Naive thymus-derived CD4-positive, alpha-beta T cell (primary cell): ENCODE results near the gene ASRGL1. TPM values are rescaled to one million over a fixed set of nuclear protein-coding genes. Genes with fewer than 3 reads are reported as not detected.
A peak's percentile ranks its signal among the peaks of the same experiment; 100 is the strongest.
"Not testable (repeated sequence)": the region's sequence is repeated elsewhere in the genome, so short reads cannot be mapped to it uniquely, and the experiment has no call there.

Source experiments
- ATAC-seq: fragments of 150-1000 bp; cut with Tn5 transposase; 2 replicates; pipeline ENCODE4 v1.10.0; 2021; ENCODE audit warnings: mild to moderate bottlenecking, moderate library complexity
- CTCF ChIA-PET: fragments of 350-600 bp; sonication (Branson Sonifier 250); formaldehyde crosslinking; loops from one replicate; lab custom pipeline; 2021; ENCODE audit warnings: antibody characterized with exemption; lab: Charles Lee
- POLR2A ChIA-PET: fragments of 350-600 bp; sonication (Branson Sonifier 250); formaldehyde crosslinking; loops from one replicate; lab custom pipeline; 2021; ENCODE audit warnings: antibody characterized with exemption, inconsistent platforms; lab: Charles Lee
- DNase-seq, 9 donors: peaks; one replicate each; pipeline versions ENCODE4 v3.0.0 to v3.0.0-alpha.2; 2020 to 2022; ENCODE audit warnings: mixed read lengths in 1 of 9
- H3K27ac ChIP-seq: one replicate; pipeline ENCODE4 v1.7.0; 2013; ENCODE audit warnings: mild to moderate bottlenecking, low read depth, low read length, moderate library complexity
- H3K27me3 ChIP-seq, 2 donors: one replicate each; pipeline ENCODE4 v1.7.0; 2013; ENCODE audit warnings: low read length in 2 of 2, mild to moderate bottlenecking in 2 of 2, moderate library complexity in 2 of 2; ENCODE audit not compliant: control insufficient read depth in 2 of 2, insufficient read depth in 2 of 2
- H3K36me3 ChIP-seq, 3 experiments: 1 replicate in 2 of 3; 2 replicates in 1 of 3; pipeline ENCODE4 v1.7.0; 2013; ENCODE audit warnings: low read length in 3 of 3, mild to moderate bottlenecking in 3 of 3, moderate library complexity in 1 of 3; ENCODE audit not compliant: insufficient read depth in 3 of 3, control insufficient read depth in 2 of 3
- H3K4me1 ChIP-seq, 2 donors: one replicate each; pipeline ENCODE4 v1.7.0; 2013; ENCODE audit warnings: low read length in 2 of 2, mild to moderate bottlenecking in 2 of 2, moderate library complexity in 1 of 2; ENCODE audit not compliant: control insufficient read depth in 2 of 2, insufficient read depth in 2 of 2
- H3K4me3 ChIP-seq: 2 replicates; pipeline ENCODE4 v1.7.0; 2013; ENCODE audit warnings: mild to moderate bottlenecking, low read length
- H3K9me3 ChIP-seq, 3 experiments: 1 replicate in 2 of 3; 2 replicates in 1 of 3; pipeline ENCODE4 v1.7.0; 2013; ENCODE audit warnings: low read length in 3 of 3; ENCODE audit not compliant: control insufficient read depth in 2 of 3
- H3K27ac Mint-ChIP-seq, 9 donors: one replicate each; pipeline ENCODE4 v1.8.0; 2020 to 2022; ENCODE audit warnings: mixed read lengths in 9 of 9, mild to moderate bottlenecking in 8 of 9, moderate library complexity in 5 of 9, inconsistent platforms in 2 of 9
- H3K27me3 Mint-ChIP-seq, 5 donors: one replicate each; pipeline ENCODE4 v1.8.0; 2021 to 2022; ENCODE audit warnings: mixed read lengths in 5 of 5, mild to moderate bottlenecking in 1 of 5
- H3K36me3 Mint-ChIP-seq, 5 donors: one replicate each; pipeline ENCODE4 v1.8.0; 2020 to 2022; ENCODE audit warnings: mixed read lengths in 5 of 5, mild to moderate bottlenecking in 3 of 5, inconsistent platforms in 1 of 5
- H3K4me1 Mint-ChIP-seq, 7 donors: one replicate each; pipeline ENCODE4 v1.8.0; 2020 to 2022; ENCODE audit warnings: mixed read lengths in 7 of 7, mild to moderate bottlenecking in 3 of 7, inconsistent platforms in 1 of 7
- H3K4me3 Mint-ChIP-seq, 10 donors: one replicate each; pipeline ENCODE4 v1.8.0; 2020 to 2022; ENCODE audit warnings: mild to moderate bottlenecking in 10 of 10, mixed read lengths in 10 of 10, moderate library complexity in 6 of 10, inconsistent platforms in 2 of 10
- H3K9me3 Mint-ChIP-seq, 11 donors: one replicate each; pipeline ENCODE4 v1.8.0; 2020 to 2022; ENCODE audit warnings: mixed read lengths in 11 of 11, mild to moderate bottlenecking in 4 of 11, inconsistent platforms in 1 of 11, moderate library complexity in 1 of 11
- intact Hi-C, 2 donors: fragments of 100-400 bp; cut with micrococcal nuclease; formaldehyde crosslinking; loops; one replicate each; pipeline ENCODE4 v1.15.1; 2023
- polyA plus RNA-seq, 2 donors: library from polyadenylated mRNA; unstranded; fragments of 300-500 nt; fragmentation: Illumina TruSeq; gene quantifications; one replicate each; pipeline ENCODE4 v1.2.3, GENCODE V29; 2021
- total RNA-seq, 6 experiments: library from RNA in 5 of 6; stranded (reverse) in 5 of 6; gene quantifications; 1 replicate in 5 of 6; 2 replicates in 1 of 6; pipeline ENCODE4 v1.2.3 and lab custom pipeline; 2021 to 2026

Gene ASRGL1
- total and polyA plus RNA-seq, 7 experiments from 2014 or later = 2.1 to 10.6 (median 4.2) TPM

GRCh38 chr11:62343646-62344190 lies 6.5 kb downstream of the ASRGL1 start:
- H3K27ac ChIP-seq, H3K4me3 Mint-ChIP-seq, H3K4me1 Mint-ChIP-seq, H3K4me3 ChIP-seq, H3K4me1 ChIP-seq, H3K36me3 Mint-ChIP-seq, H3K36me3 ChIP-seq, DNase-seq, H3K9me3 Mint-ChIP-seq, POLR2A ChIA-PET, ATAC-seq, H3K9me3 ChIP-seq, H3K27me3 ChIP-seq, H3K27ac Mint-ChIP-seq, intact Hi-C loops: not testable (repeated sequence)
- peaks cover 0 to 13% (median 0%) of the 10 kb centered on the region in 5 donors for H3K27me3 Mint-ChIP-seq
- CTCF ChIA-PET = interaction anchor here (0.6 kb wide), 1 partner anchor 34 kb away, joined by 3 read pairs; no protein-coding TSS in a partner anchor

- no peaks in the 10 kb centered on the region for H3K27me3 ChIP-seq
- Mint-ChIP-seq H3K36me3 (peaks cover 0 to 4% (median 0%) of the 10 kb centered on the region in 5 donors), H3K27ac (no peak overlapping the region), H3K9me3 (peaks cover 0 to 1% (median 0%) of the 10 kb centered on the region in 11 donors), H3K4me3 (no peak overlapping the region), H3K4me1 (peaks cover 0 to 5% (median 0%) of the 10 kb centered on the region in 7 donors), H3K27me3 (peaks cover 0 to 9% (median 0%) of the 10 kb centered on the region in 5 donors)
- DNase-seq = no peak
- ATAC-seq = peak; percentile 39
- no peak overlapping the region for H3K4me3 ChIP-seq
- no peaks in the 10 kb centered on the region for H3K4me1 ChIP-seq
- POLR2A ChIA-PET = no interaction called here
- intact Hi-C loops = no loop called here
- H3K27ac ChIP-seq = no peak overlapping the region
- no peaks in the 10 kb centered on the region for H3K9me3 ChIP-seq
- CTCF ChIA-PET = interaction anchor here (0.8 kb wide), 1 partner anchor 33 kb away, joined by 3 read pairs; no protein-coding TSS in a partner anchor
- no peaks in the 10 kb centered on the region for H3K36me3 ChIP-seq
Observed at GRCh38 chr11:62344210-62344609, 7.0 kb downstream of the ASRGL1 start.

GRCh38 chr11:62345861-62346260 lies 8.6 kb downstream of the ASRGL1 start:
- no peak overlapping the region for H3K4me3 Mint-ChIP-seq
- CTCF ChIA-PET = interaction anchor here (0.6 kb wide), 1 partner anchor 282 kb away, joined by 4 read pairs; no protein-coding TSS in a partner anchor
- no peak overlapping the region for H3K27ac ChIP-seq

GRCh38 chr11:62352355-62353336 lies 15.4 kb downstream of the ASRGL1 start:
- CTCF ChIA-PET = interaction anchor here (0.6 kb wide), 1 partner anchor 11 kb away, joined by 3 read pairs; no protein-coding TSS in a partner anchor
- ATAC-seq (no peak), DNase-seq (no peak)
- H3K36me3 ChIP-seq = no peaks in the 10 kb centered on the region
- intact Hi-C loops = no loop called here
- no peaks in the 10 kb centered on the region for H3K4me1 ChIP-seq
- H3K4me3 Mint-ChIP-seq = no peak overlapping the region
- H3K27ac ChIP-seq = no peak overlapping the region
- H3K9me3 Mint-ChIP-seq = peaks cover 0 to 1% (median 0%) of the 10 kb centered on the region in 11 donors
- H3K27me3 ChIP-seq = no peaks in the 10 kb centered on the region
- POLR2A ChIA-PET = no interaction called here
- peak overlapping the region in 2 of 9 donors; percentile 2 to 9 for H3K27ac Mint-ChIP-seq
- peaks cover 0 to 4% (median 0%) of the 10 kb centered on the region in 5 donors for H3K36me3 Mint-ChIP-seq
- H3K4me3 ChIP-seq = no peak overlapping the region
- H3K27me3 Mint-ChIP-seq = peaks cover 0 to 2% (median 0%) of the 10 kb centered on the region in 5 donors
- H3K9me3 ChIP-seq = no peaks in the 10 kb centered on the region
- peaks cover 0 to 5% (median 0%) of the 10 kb centered on the region in 7 donors for H3K4me1 Mint-ChIP-seq

More at GRCh38 chr11:62345861-62346260, 8.6 kb downstream of the ASRGL1 start:
- DNase-seq (no peak), ATAC-seq (no peak)
- Mint-ChIP-seq H3K27ac (no peak overlapping the region), H3K9me3 (peaks cover 0 to 1% (median 0%) of the 10 kb centered on the region in 11 donors), H3K27me3 (peaks cover 0 to 2% (median 0%) of the 10 kb centered on the region in 5 donors), H3K36me3 (peaks cover 0 to 4% (median 0%) of the 10 kb centered on the region in 5 donors), H3K4me1 (no peaks in the 10 kb centered on the region)
- POLR2A ChIA-PET = no interaction called here
- H3K36me3 ChIP-seq = no peaks in the 10 kb centered on the region
- H3K4me1 ChIP-seq = no peaks in the 10 kb centered on the region
- no peak overlapping the region for H3K4me3 ChIP-seq
- no peaks in the 10 kb centered on the region for H3K9me3 ChIP-seq
- intact Hi-C loops = no loop called here
- H3K27me3 ChIP-seq = no peaks in the 10 kb centered on the region

- Mint-ChIP-seq H3K36me3 (peaks cover 0 to 4% (median 0%) of the 10 kb centered on the region in 5 donors), H3K27me3 (no peaks in the 10 kb centered on the region), H3K27ac (no peak overlapping the region), H3K9me3 (no peaks in the 10 kb centered on the region), H3K4me3 (no peak overlapping the region), H3K4me1 (peaks cover 0 to 5% (median 0%) of the 10 kb centered on the region in 7 donors)
- ATAC-seq (no peak), DNase-seq (no peak)
- Histone ChIP-seq H3K4me3 (no peak overlapping the region), H3K9me3 (no peaks in the 10 kb centered on the region), H3K4me1 (no peaks in the 10 kb centered on the region), H3K27ac (no peak overlapping the region), H3K36me3 (no peaks in the 10 kb centered on the region), H3K27me3 (no peaks in the 10 kb centered on the region)
- ChIA-PET POLR2A (no interaction called here), CTCF (no interaction called here)
- intact Hi-C loops = no loop called here
Observed at GRCh38 chr11:62353841-62354240, 16.6 kb downstream of the ASRGL1 start.

GRCh38 chr11:62358273-62358672 lies 21.0 kb downstream of the ASRGL1 start:
- Histone ChIP-seq H3K27me3 (no peaks in the 10 kb centered on the region), H3K27ac (no peak overlapping the region), H3K4me1 (no peaks in the 10 kb centered on the region), H3K9me3 (no peaks in the 10 kb centered on the region), H3K36me3 (no peaks in the 10 kb centered on the region), H3K4me3 (no peak overlapping the region)
- H3K27me3 Mint-ChIP-seq = no peaks in the 10 kb centered on the region
- no peak overlapping the region for H3K4me3 Mint-ChIP-seq
- H3K36me3 Mint-ChIP-seq = peaks cover 0 to 3% (median 0%) of the 10 kb centered on the region in 5 donors
- no peaks in the 10 kb centered on the region for H3K4me1 Mint-ChIP-seq
- no peak for ATAC-seq
- H3K27ac Mint-ChIP-seq = no peak overlapping the region
- POLR2A ChIA-PET = no interaction called here
- no peak for DNase-seq
- no peaks in the 10 kb centered on the region for H3K9me3 Mint-ChIP-seq
- CTCF ChIA-PET = no interaction called here
- intact Hi-C loops = no loop called here
